Ishikawa (cell line): ENCODE measurements around the gene GNG4.

Source experiments
- CEBPB ChIP-seq: IDR thresholded peaks from 2 replicates; pipeline ENCODE4 v1.6.1; 2012
- CREB1 ChIP-seq: IDR thresholded peaks from 2 replicates; pipeline ENCODE4 v1.6.1; 2012; ENCODE audit warnings: low read depth
- EGR1 ChIP-seq: IDR thresholded peaks from 2 replicates; pipeline ENCODE4 v1.6.1; 2012
- EP300 ChIP-seq: IDR thresholded peaks from 2 replicates; pipeline ENCODE4 v1.6.1; 2012; ENCODE audit warnings: borderline replicate concordance
- FOXM1 ChIP-seq: IDR thresholded peaks from 2 replicates; pipeline ENCODE4 v1.6.1; 2012; ENCODE audit warnings: low read depth, borderline replicate concordance
- MAX ChIP-seq: IDR thresholded peaks from 2 replicates; pipeline ENCODE4 v1.6.1; 2012
- NFIC ChIP-seq: IDR thresholded peaks from 2 replicates; pipeline ENCODE4 v1.6.1; 2012
- RAD21 ChIP-seq: IDR thresholded peaks from 2 replicates; pipeline ENCODE4 v1.6.1; 2012; ENCODE audit warnings: low read depth
- TAF1 ChIP-seq: IDR thresholded peaks from 2 replicates; pipeline ENCODE4 v1.6.1; 2012; ENCODE audit warnings: low read depth, mild to moderate bottlenecking
- TCF12 ChIP-seq: IDR thresholded peaks from 2 replicates; pipeline ENCODE4 v1.6.1; 2012; ENCODE audit warnings: low read depth
- TEAD4 ChIP-seq: IDR thresholded peaks from 2 replicates; pipeline ENCODE4 v1.6.1; 2012
- USF1 ChIP-seq: IDR thresholded peaks from 2 replicates; pipeline ENCODE4 v1.6.1; 2012
- YY1 ChIP-seq: IDR thresholded peaks from 2 replicates; pipeline ENCODE4 v1.6.1; 2012; ENCODE audit warnings: low read depth
- ZBTB7A ChIP-seq: IDR thresholded peaks from 2 replicates; pipeline ENCODE4 v1.6.1; 2012; ENCODE audit warnings: low read depth
- TF ChIP-seq, protein P1 (sequence below): IDR thresholded peaks from 2 replicates; pipeline ENCODE4 v1.6.1; 2012; ENCODE audit warnings: low read depth, mild to moderate bottlenecking

The GNG4 gene

GRCh38 chr1:235597867-235598553 is 51.6 kb downstream of the GNG4 start:
- TF ChIP-seq ZBTB7A: no peak
- no peak for TF ChIP-seq TCF12
- no peak for TF ChIP-seq YY1
- no peak for TF ChIP-seq CEBPB
- no peak for TF ChIP-seq NFIC
- TF ChIP-seq, protein P1, sequence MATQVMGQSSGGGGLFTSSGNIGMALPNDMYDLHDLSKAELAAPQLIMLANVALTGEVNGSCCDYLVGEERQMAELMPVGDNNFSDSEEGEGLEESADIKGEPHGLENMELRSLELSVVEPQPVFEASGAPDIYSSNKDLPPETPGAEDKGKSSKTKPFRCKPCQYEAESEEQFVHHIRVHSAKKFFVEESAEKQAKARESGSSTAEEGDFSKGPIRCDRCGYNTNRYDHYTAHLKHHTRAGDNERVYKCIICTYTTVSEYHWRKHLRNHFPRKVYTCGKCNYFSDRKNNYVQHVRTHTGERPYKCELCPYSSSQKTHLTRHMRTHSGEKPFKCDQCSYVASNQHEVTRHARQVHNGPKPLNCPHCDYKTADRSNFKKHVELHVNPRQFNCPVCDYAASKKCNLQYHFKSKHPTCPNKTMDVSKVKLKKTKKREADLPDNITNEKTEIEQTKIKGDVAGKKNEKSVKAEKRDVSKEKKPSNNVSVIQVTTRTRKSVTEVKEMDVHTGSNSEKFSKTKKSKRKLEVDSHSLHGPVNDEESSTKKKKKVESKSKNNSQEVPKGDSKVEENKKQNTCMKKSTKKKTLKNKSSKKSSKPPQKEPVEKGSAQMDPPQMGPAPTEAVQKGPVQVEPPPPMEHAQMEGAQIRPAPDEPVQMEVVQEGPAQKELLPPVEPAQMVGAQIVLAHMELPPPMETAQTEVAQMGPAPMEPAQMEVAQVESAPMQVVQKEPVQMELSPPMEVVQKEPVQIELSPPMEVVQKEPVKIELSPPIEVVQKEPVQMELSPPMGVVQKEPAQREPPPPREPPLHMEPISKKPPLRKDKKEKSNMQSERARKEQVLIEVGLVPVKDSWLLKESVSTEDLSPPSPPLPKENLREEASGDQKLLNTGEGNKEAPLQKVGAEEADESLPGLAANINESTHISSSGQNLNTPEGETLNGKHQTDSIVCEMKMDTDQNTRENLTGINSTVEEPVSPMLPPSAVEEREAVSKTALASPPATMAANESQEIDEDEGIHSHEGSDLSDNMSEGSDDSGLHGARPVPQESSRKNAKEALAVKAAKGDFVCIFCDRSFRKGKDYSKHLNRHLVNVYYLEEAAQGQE: no peak
- TF ChIP-seq USF1: no peak

DNA sequence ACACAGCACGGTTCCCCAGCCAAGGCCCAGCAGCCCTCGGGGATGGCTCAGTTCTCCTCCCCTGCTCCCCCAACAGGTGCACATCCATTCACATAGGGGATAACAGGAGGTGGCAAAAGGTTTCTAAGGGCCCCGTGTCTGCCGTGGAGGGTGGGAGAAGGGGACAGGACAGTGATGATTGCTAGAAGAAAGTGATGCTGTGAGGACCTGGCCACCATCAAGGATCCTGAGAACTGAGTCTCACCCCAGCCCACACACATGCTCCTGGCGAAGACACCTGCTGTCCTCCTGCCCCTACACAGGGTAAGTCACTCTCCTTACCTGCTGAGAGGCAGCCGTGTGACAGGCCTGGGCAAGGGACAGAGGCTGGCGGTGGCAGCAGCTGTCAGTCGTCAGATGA is 54.5 kb downstream of the GNG4 start:
- TF ChIP-seq NFIC (no peak), ZBTB7A (no peak), TCF12 (no peak), FOXM1 (no peak), TEAD4 (no peak)
- TF ChIP-seq, protein P1: no peak

- TF ChIP-seq NFIC (no peak), CEBPB (no peak), USF1 (no peak), FOXM1 (no peak), EGR1 (no peak)
Observed at GRCh38 chr1:235588916-235589515, 60.6 kb downstream of the GNG4 start.

DNA sequence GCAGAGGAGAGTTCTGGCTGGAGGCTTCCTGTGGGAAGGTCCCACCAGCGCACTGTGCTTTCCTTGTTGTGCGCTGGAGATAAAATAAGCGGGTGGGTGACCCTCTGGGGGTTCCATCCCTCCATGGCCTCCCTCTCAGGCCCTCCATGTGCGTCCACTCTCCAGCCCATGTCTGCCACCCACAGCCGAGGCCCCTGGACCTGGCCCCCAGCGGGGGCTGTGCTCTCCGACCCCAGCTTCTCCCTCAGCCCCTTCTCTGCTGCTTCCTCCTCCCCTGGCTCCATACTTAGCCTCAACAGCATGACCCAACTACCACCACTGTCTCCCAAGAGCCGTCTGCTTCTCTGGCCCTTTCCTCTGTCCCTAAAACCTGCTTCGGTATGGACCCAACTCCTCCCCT is 61.4 kb downstream of the GNG4 start:
- TF ChIP-seq EGR1: no peak

GRCh38 chr1:235586992-235587391 is 62.6 kb downstream of the GNG4 start:
- TF ChIP-seq MAX: no peak
- no peak for TF ChIP-seq EGR1
- TF ChIP-seq YY1: no peak
- no peak for TF ChIP-seq NFIC
- no peak for TF ChIP-seq TAF1

DNA sequence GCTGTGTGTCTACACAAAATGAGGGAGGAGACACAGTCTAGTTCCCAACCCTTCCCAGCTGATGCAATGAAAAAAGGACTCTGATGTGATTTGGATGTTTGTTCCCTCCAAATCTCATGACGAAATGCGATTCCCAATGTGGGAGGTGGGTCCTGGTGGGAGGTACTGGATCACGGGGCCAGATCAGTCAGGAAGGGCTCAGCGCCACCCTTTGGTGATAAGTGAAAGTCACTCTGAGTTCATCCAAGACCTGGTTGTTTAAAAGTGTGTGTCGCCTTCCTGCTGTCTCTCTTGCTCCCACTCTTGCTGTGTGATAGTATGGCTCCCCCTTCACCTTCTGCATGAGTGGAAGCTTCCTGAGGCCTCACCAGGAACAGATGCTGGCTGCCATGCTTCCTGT is 63.2 kb downstream of the GNG4 start:
- TF ChIP-seq CEBPB (no peak), YY1 (no peak), TCF12 (no peak), EP300 (no peak), RAD21 (no peak), NFIC (no peak), EGR1 (no peak)

DNA sequence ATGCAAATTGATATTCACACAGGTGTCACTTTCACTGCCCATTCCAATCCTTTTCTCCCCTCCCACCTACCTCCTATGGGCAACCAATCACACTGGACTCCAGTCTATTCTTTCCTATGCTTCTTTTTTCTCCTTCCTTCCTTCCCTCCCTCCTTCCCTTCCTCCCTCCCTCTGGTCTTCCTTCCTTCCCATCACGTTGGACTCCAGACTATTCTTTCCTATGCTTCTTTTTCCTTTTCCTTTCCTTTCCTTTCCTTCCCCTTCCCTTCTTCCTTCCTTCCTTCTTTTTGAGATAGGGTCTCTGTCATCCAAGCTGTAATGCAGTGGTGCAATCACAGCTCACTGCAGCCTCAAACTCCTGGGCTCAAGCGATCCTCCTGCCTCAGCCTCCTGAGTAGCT is 64.6 kb downstream of the GNG4 start:
- TF ChIP-seq FOXM1 (no peak), YY1 (no peak), TCF12 (no peak), MAX (no peak), CREB1 (no peak), TEAD4 (no peak), USF1 (no peak), CEBPB (no peak), RAD21 (no peak), EGR1 (no peak), NFIC (no peak), TAF1 (no peak), ZBTB7A (no peak), EP300 (no peak)
- TF ChIP-seq, protein P1: no peak
